ENCODE measurements around the gene PARM1. TPM values are rescaled to one million over a fixed set of nuclear protein-coding genes. Genes with fewer than 3 reads are reported as not detected.

The PARM1 gene
- total RNA-seq, 1 donor from 2014 or later = 90.7 TPM

DNA sequence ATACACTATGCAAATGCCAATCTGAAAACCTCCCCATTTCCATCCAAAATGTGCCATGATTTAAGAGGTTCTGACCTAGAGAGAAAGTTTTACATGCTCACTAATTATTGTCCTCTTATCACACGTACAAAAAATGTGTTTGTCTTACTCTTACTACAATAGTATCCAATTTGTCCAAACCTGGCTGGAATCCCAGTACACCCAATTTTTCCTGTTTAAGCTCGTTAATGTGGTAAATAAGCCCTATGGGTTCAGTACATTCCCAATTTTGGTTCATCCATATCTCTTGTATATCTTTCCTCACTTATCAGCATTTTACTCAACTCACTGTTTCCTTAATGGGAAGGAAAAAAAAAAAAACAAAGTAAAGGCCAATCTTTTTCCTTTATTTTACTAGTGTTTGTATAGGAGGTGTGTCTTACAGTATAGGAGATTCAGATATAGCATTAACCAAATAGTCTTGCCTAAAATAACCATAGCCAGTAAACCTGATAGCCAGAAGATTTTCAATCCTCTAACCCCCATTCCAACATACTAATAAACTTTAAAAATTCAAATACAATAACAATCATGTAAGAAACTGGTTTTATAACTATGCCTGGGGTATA lies 109.8 kb downstream of the PARM1 start:
- H3K36me3 ChIP-seq = no peaks in the 10 kb centered on the region
- H3K4me3 ChIP-seq = no peak overlapping the region
- no peak for TF ChIP-seq CTCF (IDR thresholded peaks at IDR 0.05; ENCODE audit: borderline replicate concordance)
- intact Hi-C loops (cut with micrococcal nuclease) = no loop called here
- H3K9me3 ChIP-seq (replicated peaks) = no peaks in the 10 kb centered on the region
- DNase-seq = no peak
- no peaks in the 10 kb centered on the region for H3K27me3 ChIP-seq (ENCODE audit: low read depth)
- H3K27ac ChIP-seq (replicated peaks) = no peak overlapping the region
- H3K4me1 ChIP-seq = peaks cover 38% of the 10 kb centered on the region

- H3K27ac ChIP-seq (replicated peaks) = no peak overlapping the region
- intact Hi-C loops (cut with micrococcal nuclease) = no loop called here
Observed at GRCh38 chr4:75046226-75046625, 113.3 kb downstream of the PARM1 start.

DNA sequence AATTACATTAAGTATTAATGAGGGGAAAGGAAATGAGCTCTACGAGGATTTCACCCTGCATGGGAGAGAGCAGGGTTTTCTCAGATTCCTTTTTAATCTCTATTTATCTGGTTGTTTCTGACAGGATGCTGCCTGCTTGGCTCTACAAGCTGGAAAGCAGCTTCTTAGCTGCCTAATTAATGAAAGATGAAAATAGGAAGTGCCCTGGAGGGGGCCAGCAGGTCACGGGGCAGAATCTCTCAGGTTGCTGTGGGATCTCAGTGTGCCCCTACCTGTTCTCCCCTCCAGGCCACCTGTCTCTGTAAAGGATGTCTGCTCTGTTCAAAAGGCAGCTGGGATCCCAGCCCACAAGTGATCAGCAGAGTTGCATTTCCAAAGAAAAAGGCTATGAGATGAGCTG lies 113.7 kb downstream of the PARM1 start:
- no peaks in the 10 kb centered on the region for H3K27me3 ChIP-seq (ENCODE audit: low read depth)
- H3K9me3 ChIP-seq (replicated peaks) = no peaks in the 10 kb centered on the region
- H3K27ac ChIP-seq (replicated peaks) = no peak overlapping the region
- peaks cover 30% of the 10 kb centered on the region for H3K4me1 ChIP-seq
- DNase-seq = no peak
- no peak overlapping the region for H3K4me3 ChIP-seq
- H3K36me3 ChIP-seq = no peaks in the 10 kb centered on the region
- no peak for TF ChIP-seq CTCF (IDR thresholded peaks at IDR 0.05; ENCODE audit: borderline replicate concordance)
- intact Hi-C loops (cut with micrococcal nuclease) = no loop called here

More at GRCh38 chr4:75046226-75046625, 113.3 kb downstream of the PARM1 start:
- H3K36me3 ChIP-seq = no peaks in the 10 kb centered on the region
- TF ChIP-seq CTCF (IDR thresholded peaks at IDR 0.05; ENCODE audit: borderline replicate concordance) = no peak
- no peaks in the 10 kb centered on the region for H3K27me3 ChIP-seq (ENCODE audit: low read depth)
- H3K9me3 ChIP-seq (replicated peaks) = no peaks in the 10 kb centered on the region
- DNase-seq = no peak
- H3K4me3 ChIP-seq = no peak overlapping the region
- H3K4me1 ChIP-seq = peaks cover 26% of the 10 kb centered on the region

DNA sequence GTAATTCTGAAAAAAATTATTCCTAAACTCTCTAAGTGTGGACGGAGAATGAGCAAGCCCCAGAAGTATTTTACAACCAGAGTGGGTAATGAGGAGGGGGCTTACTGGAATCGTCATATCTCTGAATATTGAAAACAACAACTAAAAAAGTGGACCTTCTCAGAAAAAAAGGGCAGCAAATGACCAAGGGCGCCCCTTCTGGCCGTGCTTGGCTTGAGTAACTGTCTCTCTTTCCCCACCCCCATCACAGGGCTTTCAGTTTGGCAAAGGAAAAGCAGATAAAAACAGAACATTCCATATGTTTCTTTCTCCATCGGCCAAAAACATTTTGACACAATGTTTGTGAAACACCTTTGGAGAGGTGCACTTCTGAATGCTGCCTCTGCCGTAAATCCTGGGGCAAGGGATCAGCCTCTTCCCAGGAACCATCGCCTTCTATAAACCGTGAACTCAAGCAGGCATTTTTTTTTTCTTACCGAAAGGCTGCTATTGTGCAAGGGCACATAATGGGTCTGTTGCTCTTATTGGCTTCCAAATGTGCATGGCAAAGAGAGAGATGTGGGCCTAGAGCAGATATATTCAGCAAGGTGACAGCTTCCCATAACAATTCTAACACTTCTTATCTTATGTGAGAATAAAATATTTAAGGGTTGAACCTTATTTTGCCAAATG lies 115.4 kb downstream of the PARM1 start:
- no peaks in the 10 kb centered on the region for H3K27me3 ChIP-seq (ENCODE audit: low read depth)
- no peak overlapping the region for H3K4me3 ChIP-seq
- H3K27ac ChIP-seq (replicated peaks) = no peak overlapping the region
- no peaks in the 10 kb centered on the region for H3K9me3 ChIP-seq (replicated peaks)
- peaks cover 45% of the 10 kb centered on the region for H3K4me1 ChIP-seq
- no peaks in the 10 kb centered on the region for H3K36me3 ChIP-seq
- no peak for TF ChIP-seq CTCF (IDR thresholded peaks at IDR 0.05; ENCODE audit: borderline replicate concordance)
- intact Hi-C loops (cut with micrococcal nuclease) = no loop called here
- DNase-seq = no peak

DNA sequence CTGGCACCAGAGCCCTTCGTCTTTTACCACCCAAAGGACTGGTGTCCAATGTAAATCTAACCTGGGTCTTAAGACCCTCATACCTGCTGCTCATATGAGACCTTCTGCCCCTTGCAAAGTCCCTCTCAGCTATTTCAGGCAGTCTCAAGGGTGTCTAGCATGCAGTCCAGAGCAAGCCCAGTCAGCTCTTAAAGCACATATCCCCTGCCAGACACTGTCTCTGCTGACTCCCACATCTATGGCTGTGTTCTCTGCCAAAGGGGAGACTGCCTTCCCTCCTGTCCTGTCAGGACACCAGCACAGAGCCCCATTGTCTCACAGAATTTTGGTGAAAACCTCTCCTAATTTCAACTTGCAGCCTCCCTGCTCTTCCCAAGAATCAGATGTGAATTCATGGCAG lies 118.5 kb downstream of the PARM1 start:
- intact Hi-C loops (cut with micrococcal nuclease) = no loop called here

More for the DNA sequence above, 118.5 kb downstream of the PARM1 start:
- Histone ChIP-seq H3K36me3 (no peaks in the 10 kb centered on the region), H3K9me3 (replicated peaks) (no peaks in the 10 kb centered on the region), H3K27ac (replicated peaks) (no peak overlapping the region), H3K4me3 (no peak overlapping the region), H3K4me1 (peaks cover 45% of the 10 kb centered on the region), H3K27me3 (ENCODE audit: low read depth) (no peaks in the 10 kb centered on the region)
- no peak for TF ChIP-seq CTCF (IDR thresholded peaks at IDR 0.05; ENCODE audit: borderline replicate concordance)
- no peak for DNase-seq

Data from left ventricle myocardium inferior (tissue), 1 donor.